VCaP (cell line): ENCODE measurements around the gene SNX24.

Experiments used
- H3K27ac ChIP-seq: fragments of 450-650 bp; 2 replicates; pipeline ENCODE4 v1.5.1; 2017
- TF ChIP-seq, protein P1 (sequence below): fragments of 450-650 bp; conservative IDR thresholded peaks from 2 replicates; pipeline ENCODE4 v1.5.1; 2017; ENCODE audit warnings: mild to moderate bottlenecking, moderate library complexity

Gene SNX24

GRCh38 chr5:122977319-122977718 lies 131.9 kb downstream of the SNX24 start:
- TF ChIP-seq, protein P1, sequence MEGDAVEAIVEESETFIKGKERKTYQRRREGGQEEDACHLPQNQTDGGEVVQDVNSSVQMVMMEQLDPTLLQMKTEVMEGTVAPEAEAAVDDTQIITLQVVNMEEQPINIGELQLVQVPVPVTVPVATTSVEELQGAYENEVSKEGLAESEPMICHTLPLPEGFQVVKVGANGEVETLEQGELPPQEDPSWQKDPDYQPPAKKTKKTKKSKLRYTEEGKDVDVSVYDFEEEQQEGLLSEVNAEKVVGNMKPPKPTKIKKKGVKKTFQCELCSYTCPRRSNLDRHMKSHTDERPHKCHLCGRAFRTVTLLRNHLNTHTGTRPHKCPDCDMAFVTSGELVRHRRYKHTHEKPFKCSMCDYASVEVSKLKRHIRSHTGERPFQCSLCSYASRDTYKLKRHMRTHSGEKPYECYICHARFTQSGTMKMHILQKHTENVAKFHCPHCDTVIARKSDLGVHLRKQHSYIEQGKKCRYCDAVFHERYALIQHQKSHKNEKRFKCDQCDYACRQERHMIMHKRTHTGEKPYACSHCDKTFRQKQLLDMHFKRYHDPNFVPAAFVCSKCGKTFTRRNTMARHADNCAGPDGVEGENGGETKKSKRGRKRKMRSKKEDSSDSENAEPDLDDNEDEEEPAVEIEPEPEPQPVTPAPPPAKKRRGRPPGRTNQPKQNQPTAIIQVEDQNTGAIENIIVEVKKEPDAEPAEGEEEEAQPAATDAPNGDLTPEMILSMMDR = no peak
- H3K27ac ChIP-seq = no peak overlapping the region

GRCh38 chr5:122978068-122978467 lies 132.7 kb downstream of the SNX24 start:
- H3K27ac ChIP-seq = no peak overlapping the region
- TF ChIP-seq, protein P1 = no peak

DNA sequence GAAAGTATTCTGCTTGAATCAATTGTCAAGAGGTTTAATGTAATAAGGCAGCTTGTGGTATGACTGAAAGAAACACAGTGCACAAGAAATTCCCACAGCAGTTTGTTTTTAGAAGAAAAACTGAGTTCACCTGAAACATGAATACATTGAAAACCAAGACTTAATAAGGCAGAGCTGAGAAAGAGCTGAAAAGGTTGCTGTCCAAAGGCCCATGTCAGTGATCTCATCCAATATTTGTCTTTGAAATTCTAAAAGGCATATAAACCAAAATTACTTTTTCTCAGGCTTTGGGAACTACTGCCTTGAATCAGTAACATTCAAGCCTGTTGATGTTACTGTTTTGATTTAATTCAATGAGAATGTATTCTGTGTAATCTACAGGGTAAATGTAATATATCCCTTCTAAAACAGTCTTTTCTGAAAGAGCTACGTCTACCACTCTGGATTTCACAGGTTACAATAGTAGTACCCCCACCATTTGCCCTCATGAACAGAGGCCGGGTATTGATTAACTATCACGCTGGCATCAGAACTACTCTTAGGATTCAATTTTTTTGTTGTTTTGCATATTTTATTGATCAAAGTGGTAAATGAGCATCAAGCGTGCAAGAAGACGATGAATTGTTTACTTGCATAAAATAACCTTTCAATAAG lies 133.4 kb downstream of the SNX24 start:
- TF ChIP-seq, protein P1 = no peak
- H3K27ac ChIP-seq = no peak overlapping the region

DNA sequence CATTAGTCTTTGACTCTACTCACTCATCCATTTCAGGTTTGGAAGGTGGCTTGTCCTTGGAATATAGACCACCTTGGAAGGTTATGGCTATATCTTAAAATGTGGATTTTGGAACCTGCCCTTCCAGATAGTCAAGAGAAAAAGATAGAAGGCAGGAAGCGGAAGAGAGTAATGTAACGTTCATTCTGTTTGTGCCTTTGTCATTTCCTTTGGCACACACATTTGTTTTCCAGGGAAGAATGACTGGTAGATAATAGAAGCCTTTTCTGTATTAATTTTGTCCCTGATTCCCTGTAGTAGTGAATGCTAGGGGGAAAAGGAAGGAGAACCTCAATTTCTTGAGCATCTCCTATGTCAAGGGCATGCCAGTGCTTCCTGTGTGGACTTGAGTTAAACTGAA lies 136.4 kb downstream of the SNX24 start:
- no peak overlapping the region for H3K27ac ChIP-seq

DNA sequence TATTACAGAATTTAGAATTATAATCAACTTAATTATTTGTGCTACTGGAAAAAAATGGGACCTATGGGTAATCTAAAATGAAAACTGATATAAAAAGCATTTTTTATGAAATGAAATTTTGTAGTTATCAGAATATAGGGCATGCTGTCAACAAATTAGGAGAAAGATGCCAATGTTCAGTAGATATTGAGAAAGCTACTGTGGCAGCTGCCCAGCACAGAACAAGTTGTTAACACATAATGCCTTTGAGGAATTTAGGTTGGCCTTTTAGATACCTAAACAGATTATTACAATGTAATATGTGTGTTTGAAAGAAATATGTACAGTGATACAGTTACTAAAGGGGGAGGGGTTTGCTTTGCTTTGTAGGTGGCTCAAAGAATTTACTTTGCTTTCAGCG lies 137.0 kb downstream of the SNX24 start:
- TF ChIP-seq, protein P1 = no peak
- no peak overlapping the region for H3K27ac ChIP-seq

More for the DNA sequence above, 136.4 kb downstream of the SNX24 start:
- TF ChIP-seq, protein P1 = no peak

DNA sequence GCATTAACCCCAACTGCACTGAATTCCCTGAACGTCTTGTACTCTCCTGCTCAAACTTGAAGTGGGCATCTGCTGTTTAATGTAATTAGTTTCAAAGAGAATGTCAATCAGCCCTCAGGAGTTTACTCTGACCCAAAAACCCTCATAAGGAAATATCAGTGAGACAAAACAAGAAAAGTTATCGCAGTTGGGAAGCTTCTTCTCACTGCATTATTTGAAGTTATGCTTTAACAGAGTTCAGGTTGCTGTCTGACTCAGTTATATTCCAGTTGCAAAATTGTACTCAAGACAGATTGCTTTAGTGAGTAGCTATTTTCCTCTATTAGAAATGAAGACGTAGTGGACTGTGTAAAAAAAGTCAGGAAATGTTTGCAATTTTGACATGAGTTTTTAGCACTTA lies 139.0 kb downstream of the SNX24 start:
- H3K27ac ChIP-seq = no peak overlapping the region
- TF ChIP-seq, protein P1 = no peak

- TF ChIP-seq, protein P1 = no peak
- no peak overlapping the region for H3K27ac ChIP-seq
Measured at GRCh38 chr5:122985006-122985700, 139.7 kb downstream of the SNX24 start.
